Midbrain (tissue), 1 donor: ENCODE measurements around the gene UTP25.
"Not testable (repeated sequence)": the region's sequence is repeated elsewhere in the genome, so short reads cannot be mapped to it uniquely, and the experiment has no call there.

Source experiments
- DNase-seq: peaks from one replicate; lab custom pipeline; 2025; lab: John Stamatoyannopoulos, UW

UTP25 gene

GRCh38 chr1:209898271-209898670, 70.5 kb downstream of the UTP25 start:
- not testable (repeated sequence) for DNase-seq

GRCh38 chr1:209898851-209899250, 71.1 kb downstream of the UTP25 start:
- DNase-seq = not testable (repeated sequence)

GRCh38 chr1:209899948-209900347, 72.2 kb downstream of the UTP25 start:
- no peak for DNase-seq

- no peak for DNase-seq
These were observed 73.0 kb downstream of the UTP25 start for GRCh38 chr1:209900734-209901133.

GRCh38 chr1:209901211-209901610, 73.4 kb downstream of the UTP25 start:
- DNase-seq = no peak

GRCh38 chr1:209904774-209905173, 77.0 kb downstream of the UTP25 start:
- not testable (repeated sequence) for DNase-seq
